Putamen (tissue), 1 donor: Measurements from ENCODE around the gene ERC1.

ENCODE experiments used
- DNase-seq: peaks from one replicate; pipeline ENCODE4 v3.0.0-alpha.2; 2016; ENCODE audit warnings: low spot score

Gene ERC1

GRCh38 chr12:990661-991349 lies at the start of gene ERC1:
Gene ERC1, plus strand, starts transcription at chr12:991223. Its CDS starts 36,681 bp downstream, at chr12:1027904.
- DNase-seq = peak; percentile 91

GRCh38 chr12:943051-943450 lies 48.0 kb upstream of the ERC1 start:
- DNase-seq = no peak

- DNase-seq = no peak
Observed at GRCh38 chr12:944211-944610, 46.8 kb upstream of the ERC1 start.

DNA sequence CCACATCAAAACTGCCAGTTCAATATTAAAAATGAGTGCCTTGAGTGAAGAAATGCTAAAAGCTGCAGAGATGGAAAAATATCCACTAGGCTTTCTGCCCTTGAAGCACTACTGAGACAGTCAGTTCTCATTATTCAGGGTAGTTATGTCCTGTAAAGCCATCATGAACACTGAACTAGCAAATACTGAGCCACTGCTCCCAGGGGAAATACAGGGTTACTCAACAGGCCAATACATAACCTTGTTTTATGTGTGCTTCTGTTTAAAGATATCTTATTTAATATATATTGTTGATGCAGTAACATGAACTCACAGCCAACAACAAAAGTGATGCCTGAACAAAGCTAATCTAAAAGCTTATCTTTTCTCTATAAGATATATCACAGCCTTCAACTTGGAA lies 44.8 kb upstream of the ERC1 start:
- DNase-seq = no peak

GRCh38 chr12:946631-947030 lies 44.4 kb upstream of the ERC1 start:
- DNase-seq = peak; percentile 5

DNA sequence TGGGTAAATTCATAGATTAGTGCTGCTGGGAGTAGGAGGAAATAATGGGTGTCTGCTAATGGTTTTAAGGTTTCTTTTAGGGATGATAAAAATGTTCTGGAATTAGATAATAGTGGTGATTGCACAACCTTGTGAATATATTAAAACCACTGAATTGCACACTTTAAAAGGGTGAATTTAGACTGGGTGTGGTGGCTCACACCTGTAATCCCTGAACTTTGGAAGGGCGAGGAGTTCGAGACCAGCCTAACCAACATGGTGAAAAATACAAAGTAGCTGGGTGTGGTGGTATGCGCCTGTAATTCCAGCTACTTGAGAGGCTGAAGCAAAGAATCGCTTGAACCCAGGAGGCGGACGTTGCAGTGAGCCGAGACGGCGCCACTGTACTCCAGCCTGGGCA lies 42.8 kb upstream of the ERC1 start:
- no peak for DNase-seq

DNA sequence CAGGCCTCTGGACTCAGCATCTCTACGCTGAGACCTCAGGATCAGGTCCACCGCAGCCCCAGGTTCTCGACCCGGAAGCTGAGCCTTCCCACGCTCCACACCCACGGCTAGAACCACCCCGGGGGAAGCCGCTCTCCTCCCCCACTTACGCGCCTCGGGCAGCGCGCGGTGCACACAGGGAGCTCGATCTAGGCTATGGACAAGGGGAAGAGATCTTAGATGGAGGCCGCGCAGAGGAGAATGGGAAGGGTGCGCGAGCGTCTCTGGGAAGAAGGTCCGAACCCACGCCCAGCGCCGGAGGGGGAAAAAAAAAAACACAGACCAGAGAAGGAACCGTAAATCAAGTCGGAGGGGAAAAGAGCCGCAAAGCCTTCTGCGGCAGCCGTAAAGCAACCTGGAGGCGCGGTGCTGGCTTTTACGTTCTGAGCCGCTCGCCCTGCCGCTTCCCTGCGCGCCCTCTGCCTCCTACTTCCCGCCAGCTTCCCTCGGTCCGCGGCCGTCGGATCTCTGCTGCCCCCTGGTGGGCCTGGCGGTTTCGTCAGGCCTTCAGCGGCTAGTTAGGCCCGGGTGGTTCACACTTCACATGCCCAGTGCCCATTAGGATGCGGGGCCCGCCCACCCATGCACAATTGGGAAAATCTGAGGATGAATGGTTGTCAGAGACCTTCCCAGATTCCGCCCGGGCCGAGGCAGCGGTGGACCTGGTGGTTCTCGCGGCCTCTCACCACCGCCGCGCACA lies 41.4 kb upstream of the ERC1 start, which contains the start of gene RAD52:
Gene RAD52 (minus strand): TSS at position 242 of the 739 bp plus-strand sequence. CDS start 16,636 bp downstream, outside the sequence.
- DNase-seq = peak; percentile 98

DNA sequence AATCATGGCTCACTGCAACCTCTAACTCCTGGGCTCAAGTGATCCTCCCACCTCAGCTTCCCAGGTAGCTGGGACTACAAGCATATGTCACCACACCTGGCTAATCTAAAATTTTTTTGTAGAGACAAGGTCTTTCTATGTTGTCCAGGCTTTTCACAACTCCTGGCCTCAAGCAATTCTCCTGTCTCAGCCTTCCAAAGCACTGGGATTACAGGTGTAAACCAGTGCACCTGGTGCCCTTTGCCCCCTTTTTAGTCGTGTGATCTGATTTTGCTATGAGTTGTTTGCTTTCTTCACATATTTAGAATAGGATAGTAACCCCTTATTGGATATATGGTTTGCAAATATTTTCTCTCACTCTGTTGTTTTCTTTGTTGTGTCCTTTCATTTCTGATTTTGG lies 39.8 kb upstream of the ERC1 start:
- DNase-seq = no peak

DNA sequence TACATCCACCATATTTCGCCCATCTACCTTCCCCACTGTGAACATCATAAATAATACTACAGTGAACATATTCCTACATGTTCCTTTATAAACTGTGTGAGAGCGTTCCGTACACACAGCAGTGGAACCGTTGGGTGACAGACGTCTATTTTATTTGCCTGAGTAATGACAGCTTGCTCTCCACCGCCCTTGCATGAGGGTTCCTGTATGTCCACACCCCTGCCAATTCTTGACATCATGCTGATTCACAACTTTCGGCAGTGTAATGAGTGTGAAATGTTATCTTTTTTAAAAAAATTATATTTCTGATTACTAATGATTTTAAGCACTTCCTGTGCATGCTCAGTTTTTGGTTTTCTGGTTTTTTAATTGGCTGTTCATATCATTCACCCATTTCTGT lies 37.2 kb upstream of the ERC1 start:
- no peak for DNase-seq

- DNase-seq = no peak
Observed at GRCh38 chr12:954741-955140, 36.3 kb upstream of the ERC1 start.

DNA sequence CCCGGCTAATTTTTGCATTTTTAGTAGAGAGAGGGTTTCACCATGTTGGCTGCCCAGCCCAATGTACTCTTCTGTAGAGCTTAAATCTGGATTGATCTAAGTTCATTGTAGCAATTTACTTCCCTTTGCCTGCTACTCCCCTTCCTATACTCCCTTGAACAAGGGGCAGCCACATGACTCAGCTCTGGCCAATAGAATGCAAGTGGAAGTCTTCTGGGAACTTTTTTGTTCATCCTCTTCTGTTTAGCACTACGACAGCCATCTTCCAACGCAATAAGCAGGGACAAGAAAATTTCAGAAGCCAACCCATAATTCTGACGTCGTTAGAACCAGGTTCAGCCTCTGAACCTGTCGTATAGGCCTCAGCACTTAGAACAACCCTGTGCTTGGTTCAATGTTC lies 35.1 kb upstream of the ERC1 start:
- DNase-seq = no peak

GRCh38 chr12:958588-959123 lies 32.4 kb upstream of the ERC1 start:
- no peak for DNase-seq

DNA sequence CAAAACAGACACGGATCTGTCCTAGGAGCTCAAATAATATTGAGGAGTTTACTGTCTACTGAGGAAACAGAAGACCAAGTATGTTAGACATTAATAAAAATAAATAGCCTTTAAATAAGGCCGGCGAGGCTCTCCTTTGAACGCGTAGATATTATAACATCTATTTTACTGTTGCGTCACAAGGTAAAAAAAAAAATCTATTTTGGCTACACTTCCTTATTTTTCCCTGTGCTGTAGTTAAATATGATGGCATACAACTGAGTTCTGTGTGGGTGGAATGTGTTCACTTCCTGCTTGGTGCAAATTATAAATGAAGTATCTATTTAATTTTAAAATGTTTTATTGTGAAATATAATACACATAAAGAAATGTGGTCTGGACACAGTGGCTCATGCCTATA lies 24.3 kb upstream of the ERC1 start:
- DNase-seq = no peak

DNA sequence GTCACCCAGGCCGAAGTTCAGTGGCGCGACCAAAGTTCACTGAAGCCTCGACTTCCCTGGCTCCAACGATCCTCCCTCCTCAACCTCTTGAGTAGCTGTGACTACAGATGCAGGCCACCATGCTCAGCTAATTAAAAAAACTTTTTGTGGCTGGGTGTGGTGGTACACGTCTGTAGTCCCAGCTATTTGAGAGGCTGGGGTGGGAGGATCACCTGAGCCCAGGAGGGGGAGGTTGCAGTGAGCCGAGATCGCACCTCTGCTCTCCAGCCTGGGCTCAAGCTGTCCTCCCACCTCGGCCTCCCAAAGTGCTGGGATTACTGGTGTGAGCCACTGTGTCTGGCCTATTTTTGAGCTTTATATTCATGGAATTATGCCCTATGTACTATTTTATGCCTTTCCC lies 23.4 kb upstream of the ERC1 start:
- no peak for DNase-seq

DNA sequence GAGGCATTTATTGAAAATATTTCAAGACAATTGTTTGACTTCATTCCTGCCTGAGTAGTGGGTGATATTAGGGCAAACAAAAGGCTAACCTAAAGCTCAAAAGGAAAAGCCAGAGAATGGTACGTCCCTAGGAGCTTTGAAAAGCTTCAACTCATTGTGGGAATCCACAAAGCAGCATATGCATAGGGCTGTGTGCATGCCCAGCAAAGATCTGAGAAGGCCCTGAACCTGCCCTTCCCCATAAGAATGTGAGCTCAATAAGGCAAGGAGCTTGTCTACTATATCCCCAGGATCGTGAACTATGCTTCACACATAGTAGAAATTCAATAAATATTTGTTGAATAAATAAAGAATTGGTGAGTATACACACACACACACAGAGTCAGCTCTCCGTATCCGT lies 22.5 kb upstream of the ERC1 start:
- no peak for DNase-seq

DNA sequence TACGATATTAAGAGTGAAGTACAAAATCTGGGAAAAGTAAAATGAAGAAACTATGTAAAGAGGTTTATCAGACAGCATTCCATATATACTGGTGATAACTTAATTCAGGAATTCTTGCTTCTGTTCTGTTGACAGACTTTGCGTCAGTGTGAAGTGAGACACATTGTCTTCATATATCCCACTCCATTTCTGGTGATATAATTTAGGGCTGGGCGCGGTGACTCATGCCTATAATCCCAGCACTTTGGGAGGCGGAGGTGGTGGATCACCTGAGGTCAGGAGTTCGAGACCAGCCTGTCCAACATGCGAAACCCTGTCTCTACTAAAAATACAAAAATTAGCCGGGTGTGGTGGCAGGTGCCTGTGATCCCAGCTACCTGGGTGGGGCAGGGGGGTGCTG lies 21.2 kb upstream of the ERC1 start:
- peak; percentile 40 for DNase-seq

DNA sequence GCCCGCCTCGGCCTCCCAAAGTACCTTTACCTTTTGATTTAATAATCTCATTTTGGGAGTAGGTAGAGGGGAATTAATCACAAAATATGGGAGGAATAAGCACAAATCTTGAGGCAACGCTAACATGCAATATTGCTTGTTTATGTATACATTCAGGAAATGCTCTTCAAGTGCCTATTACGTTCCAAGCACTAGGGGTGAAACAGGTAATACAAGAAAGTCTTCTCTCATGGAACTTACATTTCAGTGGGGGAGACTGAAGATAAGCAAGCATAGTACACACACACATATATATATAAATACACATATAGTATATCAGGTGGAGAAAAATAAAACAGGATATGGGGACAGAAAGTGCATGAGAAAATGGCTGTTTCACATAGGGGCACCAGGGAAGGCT lies 19.0 kb upstream of the ERC1 start:
- DNase-seq = no peak

DNA sequence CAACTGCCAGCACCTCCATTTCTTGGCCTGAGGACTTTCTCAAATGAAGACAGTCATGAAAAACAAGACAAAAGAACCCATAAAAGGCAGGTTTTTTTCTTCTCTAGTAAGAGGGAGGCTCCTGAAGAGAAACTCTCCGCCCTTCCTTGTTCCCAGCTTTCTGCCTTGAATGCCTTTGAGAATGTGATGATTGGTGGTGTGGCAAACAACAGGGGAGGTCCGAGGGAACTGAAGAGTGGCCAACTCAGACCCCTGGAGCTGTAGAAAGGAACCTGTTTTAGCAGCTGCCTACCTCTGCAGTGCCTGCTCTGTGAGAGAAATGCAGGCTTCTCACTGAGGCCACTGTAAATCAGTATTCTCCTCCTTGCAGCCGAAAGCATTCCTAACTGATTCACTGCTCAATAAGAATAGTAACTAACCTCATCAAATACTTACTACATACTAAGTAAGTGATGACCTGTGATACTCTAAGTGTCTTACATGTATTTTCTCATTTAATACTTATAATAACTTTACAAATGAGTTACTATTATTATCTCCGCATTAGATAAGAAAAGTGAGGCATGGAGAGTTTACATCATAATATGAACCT lies 16.7 kb upstream of the ERC1 start:
- no peak for DNase-seq

GRCh38 chr12:976644-977043 lies 14.4 kb upstream of the ERC1 start:
- no peak for DNase-seq

- DNase-seq = no peak
Observed at GRCh38 chr12:977156-977555, 13.9 kb upstream of the ERC1 start.

GRCh38 chr12:979349-979748 lies 11.7 kb upstream of the ERC1 start:
- DNase-seq = no peak

GRCh38 chr12:981176-981828 lies 9.7 kb upstream of the ERC1 start:
- DNase-seq = no peak

GRCh38 chr12:981961-982360 lies 9.1 kb upstream of the ERC1 start:
- DNase-seq = no peak
